Naive thymus-derived CD4-positive, alpha-beta T cell (primary cell): ENCODE measurements around the gene B3GLCT. TPM values are rescaled to one million over a fixed set of nuclear protein-coding genes. Genes with fewer than 3 reads are reported as not detected.

Source experiments
- ATAC-seq: fragments of 150-1000 bp; cut with Tn5 transposase; 2 replicates; pipeline ENCODE4 v1.10.0; 2021; ENCODE audit warnings: mild to moderate bottlenecking, moderate library complexity
- CTCF ChIA-PET: fragments of 350-600 bp; sonication (Branson Sonifier 250); formaldehyde crosslinking; loops from one replicate; lab custom pipeline; 2021; ENCODE audit warnings: antibody characterized with exemption; lab: Charles Lee
- POLR2A ChIA-PET: fragments of 350-600 bp; sonication (Branson Sonifier 250); formaldehyde crosslinking; loops from one replicate; lab custom pipeline; 2021; ENCODE audit warnings: antibody characterized with exemption, inconsistent platforms; lab: Charles Lee
- DNase-seq, 9 donors: peaks; one replicate each; pipeline versions ENCODE4 v3.0.0 to v3.0.0-alpha.2; 2020 to 2022; ENCODE audit warnings: mixed read lengths in 1 of 9
- H3K27ac ChIP-seq: one replicate; pipeline ENCODE4 v1.7.0; 2013; ENCODE audit warnings: mild to moderate bottlenecking, low read depth, low read length, moderate library complexity
- H3K27me3 ChIP-seq, 2 donors: one replicate each; pipeline ENCODE4 v1.7.0; 2013; ENCODE audit warnings: low read length in 2 of 2, mild to moderate bottlenecking in 2 of 2, moderate library complexity in 2 of 2; ENCODE audit not compliant: control insufficient read depth in 2 of 2, insufficient read depth in 2 of 2
- H3K36me3 ChIP-seq, 3 experiments: 1 replicate in 2 of 3; 2 replicates in 1 of 3; pipeline ENCODE4 v1.7.0; 2013; ENCODE audit warnings: low read length in 3 of 3, mild to moderate bottlenecking in 3 of 3, moderate library complexity in 1 of 3; ENCODE audit not compliant: insufficient read depth in 3 of 3, control insufficient read depth in 2 of 3
- H3K4me1 ChIP-seq, 2 donors: one replicate each; pipeline ENCODE4 v1.7.0; 2013; ENCODE audit warnings: low read length in 2 of 2, mild to moderate bottlenecking in 2 of 2, moderate library complexity in 1 of 2; ENCODE audit not compliant: control insufficient read depth in 2 of 2, insufficient read depth in 2 of 2
- H3K4me3 ChIP-seq: 2 replicates; pipeline ENCODE4 v1.7.0; 2013; ENCODE audit warnings: mild to moderate bottlenecking, low read length
- H3K9me3 ChIP-seq, 3 experiments: 1 replicate in 2 of 3; 2 replicates in 1 of 3; pipeline ENCODE4 v1.7.0; 2013; ENCODE audit warnings: low read length in 3 of 3; ENCODE audit not compliant: control insufficient read depth in 2 of 3
- H3K27ac Mint-ChIP-seq, 9 donors: one replicate each; pipeline ENCODE4 v1.8.0; 2020 to 2022; ENCODE audit warnings: mixed read lengths in 9 of 9, mild to moderate bottlenecking in 8 of 9, moderate library complexity in 5 of 9, inconsistent platforms in 2 of 9
- H3K27me3 Mint-ChIP-seq, 5 donors: one replicate each; pipeline ENCODE4 v1.8.0; 2021 to 2022; ENCODE audit warnings: mixed read lengths in 5 of 5, mild to moderate bottlenecking in 1 of 5
- H3K36me3 Mint-ChIP-seq, 5 donors: one replicate each; pipeline ENCODE4 v1.8.0; 2020 to 2022; ENCODE audit warnings: mixed read lengths in 5 of 5, mild to moderate bottlenecking in 3 of 5, inconsistent platforms in 1 of 5
- H3K4me1 Mint-ChIP-seq, 7 donors: one replicate each; pipeline ENCODE4 v1.8.0; 2020 to 2022; ENCODE audit warnings: mixed read lengths in 7 of 7, mild to moderate bottlenecking in 3 of 7, inconsistent platforms in 1 of 7
- H3K4me3 Mint-ChIP-seq, 10 donors: one replicate each; pipeline ENCODE4 v1.8.0; 2020 to 2022; ENCODE audit warnings: mild to moderate bottlenecking in 10 of 10, mixed read lengths in 10 of 10, moderate library complexity in 6 of 10, inconsistent platforms in 2 of 10
- H3K9me3 Mint-ChIP-seq, 11 donors: one replicate each; pipeline ENCODE4 v1.8.0; 2020 to 2022; ENCODE audit warnings: mixed read lengths in 11 of 11, mild to moderate bottlenecking in 4 of 11, inconsistent platforms in 1 of 11, moderate library complexity in 1 of 11
- intact Hi-C, 2 donors: fragments of 100-400 bp; cut with micrococcal nuclease; formaldehyde crosslinking; loops; one replicate each; pipeline ENCODE4 v1.15.1; 2023
- polyA plus RNA-seq, 2 donors: library from polyadenylated mRNA; unstranded; fragments of 300-500 nt; fragmentation: Illumina TruSeq; gene quantifications; one replicate each; pipeline ENCODE4 v1.2.3, GENCODE V29; 2021
- total RNA-seq, 6 experiments: library from RNA in 5 of 6; stranded (reverse) in 5 of 6; gene quantifications; 1 replicate in 5 of 6; 2 replicates in 1 of 6; pipeline ENCODE4 v1.2.3 and lab custom pipeline; 2021 to 2026

The B3GLCT gene
- total and polyA plus RNA-seq, 7 experiments from 2014 or later, result 3.7 to 5.3 (median 4.5) TPM

GRCh38 chr13:31227870-31228269, 28.1 kb downstream of the B3GLCT start:
- no peak for ATAC-seq
- H3K9me3 Mint-ChIP-seq, result no peaks in the 10 kb centered on the region
- intact Hi-C loops, result no loop called here

GRCh38 chr13:31234729-31235128, 35.0 kb downstream of the B3GLCT start:
- DNase-seq (no peak), ATAC-seq (peak; percentile 26)
- intact Hi-C loops, result no loop called here
- H3K4me3 ChIP-seq, result no peak overlapping the region
- Mint-ChIP-seq H3K9me3 (no peaks in the 10 kb centered on the region), H3K27ac (peak overlapping the region in 1 of 9 donors; percentile 13), H3K4me1 (peaks cover 0 to 1% (median 0%) of the 10 kb centered on the region in 7 donors), H3K27me3 (no peaks in the 10 kb centered on the region), H3K4me3 (no peak overlapping the region), H3K36me3 (peaks cover 0 to 40% (median 15%) of the 10 kb centered on the region in 5 donors)
- H3K27me3 ChIP-seq, result no peaks in the 10 kb centered on the region
- POLR2A ChIA-PET, result no interaction called here
- no peaks in the 10 kb centered on the region for H3K4me1 ChIP-seq
- H3K9me3 ChIP-seq, result no peaks in the 10 kb centered on the region
- H3K27ac ChIP-seq, result no peak overlapping the region
- no peaks in the 10 kb centered on the region for H3K36me3 ChIP-seq
- CTCF ChIA-PET, result interaction anchor here (0.7 kb wide), 1 partner anchor 190 kb away, joined by 3 read pairs; no protein-coding TSS in a partner anchor

More at GRCh38 chr13:31227870-31228269, 28.1 kb downstream of the B3GLCT start:
- DNase-seq, result no peak
- Mint-ChIP-seq H3K36me3 (peaks cover 0 to 45% (median 11%) of the 10 kb centered on the region in 5 donors), H3K4me3 (no peak overlapping the region), H3K27ac (no peak overlapping the region), H3K4me1 (peaks cover 5 to 14% (median 6%) of the 10 kb centered on the region in 7 donors), H3K27me3 (no peaks in the 10 kb centered on the region)
- Histone ChIP-seq H3K36me3 (no peaks in the 10 kb centered on the region), H3K27me3 (no peaks in the 10 kb centered on the region), H3K9me3 (no peaks in the 10 kb centered on the region), H3K4me1 (no peaks in the 10 kb centered on the region), H3K27ac (no peak overlapping the region), H3K4me3 (no peak overlapping the region)
- POLR2A ChIA-PET, result no interaction called here
- CTCF ChIA-PET, result no interaction called here

GRCh38 chr13:31236211-31236786, 36.5 kb downstream of the B3GLCT start:
- Histone ChIP-seq H3K4me3 (no peak overlapping the region), H3K4me1 (no peaks in the 10 kb centered on the region), H3K9me3 (no peaks in the 10 kb centered on the region), H3K27me3 (no peaks in the 10 kb centered on the region), H3K27ac (no peak overlapping the region), H3K36me3 (no peaks in the 10 kb centered on the region)
- H3K36me3 Mint-ChIP-seq, result peaks cover 0 to 37% (median 11%) of the 10 kb centered on the region in 5 donors
- POLR2A ChIA-PET, result no interaction called here
- CTCF ChIA-PET, result interaction anchor here (0.6 to 1.2 kb wide), 2 partner anchors 40 to 42 kb away, joined by 3 read pairs; no protein-coding TSS in a partner anchor
- DNase-seq (peak in 3 of 9 donors; percentile 2 to 10 (median 9)), ATAC-seq (no peak)
- intact Hi-C loops, result loop anchor here in 1 of 2 donors (1.0 to 2.0 kb wide), 2 partner anchors 188 to 507 kb away; no protein-coding TSS in a partner anchor
- peaks cover 0 to 1% (median 0%) of the 10 kb centered on the region in 7 donors for H3K4me1 Mint-ChIP-seq
- H3K27me3 Mint-ChIP-seq, result no peaks in the 10 kb centered on the region
- H3K9me3 Mint-ChIP-seq, result no peaks in the 10 kb centered on the region
- no peak overlapping the region for H3K4me3 Mint-ChIP-seq
- H3K27ac Mint-ChIP-seq, result no peak overlapping the region

GRCh38 chr13:31240921-31241320, 41.1 kb downstream of the B3GLCT start:
- H3K9me3 Mint-ChIP-seq, result no peaks in the 10 kb centered on the region
- intact Hi-C loops, result no loop called here
- Histone ChIP-seq H3K9me3 (no peaks in the 10 kb centered on the region), H3K27ac (no peak overlapping the region), H3K4me1 (no peaks in the 10 kb centered on the region), H3K36me3 (no peaks in the 10 kb centered on the region), H3K4me3 (no peak overlapping the region), H3K27me3 (no peaks in the 10 kb centered on the region)
- peaks cover 0 to 18% (median 6%) of the 10 kb centered on the region in 5 donors for H3K36me3 Mint-ChIP-seq
- ATAC-seq, result no peak
- H3K4me1 Mint-ChIP-seq, result no peaks in the 10 kb centered on the region
- ChIA-PET CTCF (no interaction called here), POLR2A (no interaction called here)
- DNase-seq, result no peak
- H3K4me3 Mint-ChIP-seq, result no peak overlapping the region
- H3K27ac Mint-ChIP-seq, result no peak overlapping the region
- no peaks in the 10 kb centered on the region for H3K27me3 Mint-ChIP-seq

- Histone ChIP-seq H3K9me3 (no peaks in the 10 kb centered on the region), H3K36me3 (no peaks in the 10 kb centered on the region), H3K27ac (no peak overlapping the region), H3K4me1 (no peaks in the 10 kb centered on the region), H3K4me3 (no peak overlapping the region), H3K27me3 (no peaks in the 10 kb centered on the region)
- no peak for DNase-seq
- Mint-ChIP-seq H3K4me1 (no peaks in the 10 kb centered on the region), H3K27me3 (no peaks in the 10 kb centered on the region), H3K36me3 (peaks cover 0 to 29% (median 15%) of the 10 kb centered on the region in 5 donors), H3K27ac (no peak overlapping the region), H3K9me3 (no peaks in the 10 kb centered on the region), H3K4me3 (no peak overlapping the region)
- no peak for ATAC-seq
- intact Hi-C loops, result no loop called here
- CTCF ChIA-PET, result no interaction called here
- POLR2A ChIA-PET, result no interaction called here
Measured at GRCh38 chr13:31242367-31242766, 42.6 kb downstream of the B3GLCT start.

GRCh38 chr13:31242916-31243315, 43.1 kb downstream of the B3GLCT start:
- Mint-ChIP-seq H3K27ac (no peak overlapping the region), H3K9me3 (no peaks in the 10 kb centered on the region), H3K36me3 (peaks cover 0 to 33% (median 19%) of the 10 kb centered on the region in 5 donors), H3K27me3 (no peaks in the 10 kb centered on the region), H3K4me3 (no peak overlapping the region), H3K4me1 (no peaks in the 10 kb centered on the region)
- intact Hi-C loops, result no loop called here
- H3K4me1 ChIP-seq, result no peaks in the 10 kb centered on the region
- H3K36me3 ChIP-seq, result no peaks in the 10 kb centered on the region
- no peak overlapping the region for H3K27ac ChIP-seq
- no peaks in the 10 kb centered on the region for H3K9me3 ChIP-seq
- H3K4me3 ChIP-seq, result no peak overlapping the region
- no peaks in the 10 kb centered on the region for H3K27me3 ChIP-seq
- CTCF ChIA-PET, result no interaction called here
- DNase-seq, result no peak
- POLR2A ChIA-PET, result no interaction called here
- no peak for ATAC-seq
